GM12878 (cell line): ENCODE data around the gene WNT16.

Experiments used
- CEBPB ChIP-seq, 2 experiments: fragments of 150-350 bp in 1 of 2; IDR thresholded peaks; 2 replicates each; pipeline ENCODE4 v1.6.1; 2012 to 2014; ENCODE audit warnings: low read depth in 2 of 2, low read length in 2 of 2, borderline replicate concordance in 1 of 2, inconsistent platforms in 1 of 2
- CREB1 ChIP-seq: IDR thresholded peaks from 2 replicates; pipeline ENCODE4 v1.6.1; 2012; ENCODE audit warnings: low read depth, mild to moderate bottlenecking, inconsistent platforms
- EGR1 ChIP-seq, 2 experiments: IDR thresholded peaks; 1 replicate in 1 of 2; 2 replicates in 1 of 2; pipeline ENCODE4 v1.6.1; 2011 to 2012; ENCODE audit warnings: low read depth in 2 of 2, low read length in 2 of 2, borderline replicate concordance in 1 of 2, mild to moderate bottlenecking in 1 of 2, moderate library complexity in 1 of 2
- EP300 ChIP-seq, 2 experiments: fragments of 150-350 bp in 1 of 2; IDR thresholded peaks; 2 replicates each; pipeline ENCODE4 v1.6.1; 2011 to 2012; ENCODE audit warnings: low read depth in 2 of 2, low read length in 2 of 2, borderline replicate concordance in 1 of 2, improper control_type of control experiment in 1 of 2, inconsistent platforms in 1 of 2; ENCODE audit not compliant: control insufficient read depth in 1 of 2
- NR2C2 ChIP-seq: IDR thresholded peaks from 2 replicates; pipeline ENCODE4 v1.6.1; 2011; ENCODE audit warnings: borderline replicate concordance, low read depth; ENCODE audit not compliant: control insufficient read depth, insufficient read length
- RAD51 ChIP-seq: fragments of 450-650 bp; IDR thresholded peaks from 2 replicates; pipeline ENCODE4 v1.6.1; 2016; ENCODE audit warnings: moderate library complexity, mild to moderate bottlenecking, inconsistent platforms
- TF ChIP-seq, protein P1 (sequence below), 3 experiments: IDR thresholded peaks in 2 of 3; conservative IDR thresholded peaks in 1 of 3; 2 replicates each; pipeline ENCODE4 v1.5.1; 2011; ENCODE audit warnings: low read depth in 3 of 3, low read length in 3 of 3, mild to moderate bottlenecking in 3 of 3, control low read depth in 2 of 3, moderate library complexity in 2 of 3, inconsistent platforms in 1 of 3, mixed read lengths in 1 of 3; ENCODE audit not compliant: control insufficient read depth in 2 of 3, insufficient read depth in 1 of 3; ENCODE audit errors: extremely low read depth in 1 of 3
- TF ChIP-seq, protein P2 (sequence below): IDR thresholded peaks from 2 replicates; pipeline ENCODE4 v1.6.1; 2012; ENCODE audit warnings: low read depth, low read length, improper control_type of control experiment

DNA sequence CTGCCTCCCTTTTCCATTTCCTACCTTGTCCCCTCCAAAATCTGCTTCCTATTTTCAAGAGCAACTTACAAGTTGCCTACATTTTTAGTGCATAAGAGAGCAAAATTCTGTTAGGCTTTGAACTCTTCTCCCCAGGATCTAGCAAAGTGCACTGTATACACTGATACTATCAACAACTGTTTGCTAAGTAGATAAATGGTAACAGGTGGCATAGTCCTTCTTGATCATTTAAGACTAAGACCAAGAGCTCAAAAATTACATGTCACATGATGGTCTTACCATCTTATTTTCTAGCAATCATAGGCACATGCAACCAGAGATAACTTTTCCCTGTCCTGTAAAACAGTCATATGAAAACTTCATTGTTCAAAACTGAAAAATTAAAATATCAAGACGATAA is 51.1 kb downstream of the WNT16 start:
- no peak for TF ChIP-seq EGR1 (IDR thresholded peaks at IDR 0.05; ENCODE audit: borderline replicate concordance in 1 of 2, low read depth in 2 of 2, low read length in 2 of 2)
- TF ChIP-seq, protein P1, sequence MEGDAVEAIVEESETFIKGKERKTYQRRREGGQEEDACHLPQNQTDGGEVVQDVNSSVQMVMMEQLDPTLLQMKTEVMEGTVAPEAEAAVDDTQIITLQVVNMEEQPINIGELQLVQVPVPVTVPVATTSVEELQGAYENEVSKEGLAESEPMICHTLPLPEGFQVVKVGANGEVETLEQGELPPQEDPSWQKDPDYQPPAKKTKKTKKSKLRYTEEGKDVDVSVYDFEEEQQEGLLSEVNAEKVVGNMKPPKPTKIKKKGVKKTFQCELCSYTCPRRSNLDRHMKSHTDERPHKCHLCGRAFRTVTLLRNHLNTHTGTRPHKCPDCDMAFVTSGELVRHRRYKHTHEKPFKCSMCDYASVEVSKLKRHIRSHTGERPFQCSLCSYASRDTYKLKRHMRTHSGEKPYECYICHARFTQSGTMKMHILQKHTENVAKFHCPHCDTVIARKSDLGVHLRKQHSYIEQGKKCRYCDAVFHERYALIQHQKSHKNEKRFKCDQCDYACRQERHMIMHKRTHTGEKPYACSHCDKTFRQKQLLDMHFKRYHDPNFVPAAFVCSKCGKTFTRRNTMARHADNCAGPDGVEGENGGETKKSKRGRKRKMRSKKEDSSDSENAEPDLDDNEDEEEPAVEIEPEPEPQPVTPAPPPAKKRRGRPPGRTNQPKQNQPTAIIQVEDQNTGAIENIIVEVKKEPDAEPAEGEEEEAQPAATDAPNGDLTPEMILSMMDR (IDR thresholded peaks at IDR 0.05 in 2 of 3, conservative IDR thresholded peaks at IDR 0.05 in 1 of 3; ENCODE audit: control insufficient read depth in 2 of 3, extremely low read depth in 1 of 3, insufficient read depth in 1 of 3, low read depth in 3 of 3, low read length in 3 of 3): no peak
- TF ChIP-seq RAD51: no peak
- no peak for TF ChIP-seq CEBPB (IDR thresholded peaks at IDR 0.05; ENCODE audit: borderline replicate concordance in 1 of 2, low read depth in 2 of 2, low read length in 2 of 2)
- TF ChIP-seq CREB1: no peak
- TF ChIP-seq EP300 (IDR thresholded peaks at IDR 0.05; ENCODE audit: borderline replicate concordance in 1 of 2, control insufficient read depth in 1 of 2, low read depth in 2 of 2, low read length in 2 of 2): no peak
- TF ChIP-seq NR2C2: no peak
- TF ChIP-seq, protein P2, sequence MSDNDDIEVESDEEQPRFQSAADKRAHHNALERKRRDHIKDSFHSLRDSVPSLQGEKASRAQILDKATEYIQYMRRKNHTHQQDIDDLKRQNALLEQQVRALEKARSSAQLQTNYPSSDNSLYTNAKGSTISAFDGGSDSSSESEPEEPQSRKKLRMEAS: no peak
